ENCODE measurements around the gene ST6GALNAC2. TPM values are rescaled to one million over a fixed set of nuclear protein-coding genes. Genes with fewer than 3 reads are reported as not detected.

Gene ST6GALNAC2
- total RNA-seq, 1 donor from 2014 or later = 0.62 TPM

GRCh38 chr17:76521262-76521661, 64.4 kb downstream of the ST6GALNAC2 start:
- DNase-seq (ENCODE audit: low spot score, unreplicated experiment) = no peak
- Mint-ChIP-seq H3K27me3 (peaks cover 43% of the 10 kb centered on the region), H3K9me3 (ENCODE audit: low read depth) (no peaks in the 10 kb centered on the region), H3K4me3 (ENCODE audit: low read depth) (no peak overlapping the region), H3K4me1 (ENCODE audit: low read depth) (peaks cover 10% of the 10 kb centered on the region), H3K27ac (no peak overlapping the region), H3K36me3 (ENCODE audit: insufficient read depth) (no peaks in the 10 kb centered on the region)
- no peak for TF ChIP-seq CTCF (IDR thresholded peaks at IDR 0.05; ENCODE audit: unreplicated experiment)

- no peak overlapping the region for H3K27ac Mint-ChIP-seq
Measured at GRCh38 chr17:76519048-76519966, 66.4 kb downstream of the ST6GALNAC2 start.

GRCh38 chr17:76517638-76518038, 68.0 kb downstream of the ST6GALNAC2 start:
- no peaks in the 10 kb centered on the region for H3K4me1 Mint-ChIP-seq (ENCODE audit: low read depth)
- TF ChIP-seq CTCF (IDR thresholded peaks at IDR 0.05; ENCODE audit: unreplicated experiment) = no peak
- H3K27me3 Mint-ChIP-seq = peaks cover 39% of the 10 kb centered on the region
- H3K36me3 Mint-ChIP-seq (ENCODE audit: insufficient read depth) = no peaks in the 10 kb centered on the region
- H3K4me3 Mint-ChIP-seq (ENCODE audit: low read depth) = no peak overlapping the region
- no peaks in the 10 kb centered on the region for H3K9me3 Mint-ChIP-seq (ENCODE audit: low read depth)
- no peak overlapping the region for H3K27ac Mint-ChIP-seq
- no peak for DNase-seq (ENCODE audit: low spot score, unreplicated experiment)

More at GRCh38 chr17:76519048-76519966, 66.4 kb downstream of the ST6GALNAC2 start:
- Mint-ChIP-seq H3K4me1 (ENCODE audit: low read depth) (peaks cover 2% of the 10 kb centered on the region), H3K9me3 (ENCODE audit: low read depth) (no peaks in the 10 kb centered on the region), H3K27me3 (peaks cover 37% of the 10 kb centered on the region), H3K36me3 (ENCODE audit: insufficient read depth) (no peaks in the 10 kb centered on the region), H3K4me3 (ENCODE audit: low read depth) (no peak overlapping the region)
- TF ChIP-seq CTCF (IDR thresholded peaks at IDR 0.05; ENCODE audit: unreplicated experiment) = no peak
- no peak for DNase-seq (ENCODE audit: low spot score, unreplicated experiment)

Other genes starting within 250 kb of the ST6GALNAC2 start
- gene PRPSAP1, start 231.9 kb downstream of the ST6GALNAC2 start, total RNA-seq = 89.6 and 90.3 TPM in 2 replicates
- gene SPHK1, start 201.3 kb downstream of the ST6GALNAC2 start, total RNA-seq = 12.8 and 13.9 TPM in 2 replicates
- gene UBE2O, start 132.7 kb downstream of the ST6GALNAC2 start, total RNA-seq = 43.4 and 44.6 TPM in 2 replicates
- gene AANAT, start 118.3 kb downstream of the ST6GALNAC2 start, total RNA-seq = 0.40 TPM in 1 of 2 replicates, not detected in the other
- gene RHBDF2, start 84.4 kb downstream of the ST6GALNAC2 start, total RNA-seq = 11.8 and 12.1 TPM in 2 replicates
- gene CYGB, start 48.2 kb downstream of the ST6GALNAC2 start, total RNA-seq = 0.46 and 1.0 TPM in 2 replicates
- gene PRCD, start 45.8 kb downstream of the ST6GALNAC2 start, total RNA-seq = 0.86 and 1.7 TPM in 2 replicates
- gene ST6GALNAC1, start 57.9 kb upstream of the ST6GALNAC2 start, total RNA-seq = 6.6 and 8.4 TPM in 2 replicates
- 93.3 and 94.9 TPM in 2 replicates for gene MXRA7, start 125.1 kb upstream of the ST6GALNAC2 start, total RNA-seq
- 24.1 and 25.6 TPM in 2 replicates for gene JMJD6, start 140.7 kb upstream of the ST6GALNAC2 start, total RNA-seq
- 28.2 TPM in 2 replicates for gene METTL23, start 141.0 kb upstream of the ST6GALNAC2 start, total RNA-seq
- 265 and 276 TPM in 2 replicates for gene SRSF2, start 151.5 kb upstream of the ST6GALNAC2 start, total RNA-seq
- gene MFSD11, start 152.3 kb upstream of the ST6GALNAC2 start, total RNA-seq = 35.6 and 38.7 TPM in 2 replicates

All from progenitor cell of endocrine pancreas (in vitro differentiated cells).